Activated CD4-positive, CD25-positive, alpha-beta regulatory T cell treated with anti-CD3 and anti-CD28 coated beads, Interleukin-2, amount 50 U/mL, for 16 hours (primary cell): ENCODE measurements around the gene DHPS.

Experiments
- DNase-seq: peaks from one replicate; pipeline ENCODE4 v3.0.0-alpha.2; 2020; ENCODE audit warnings: low read depth, low spot score

DHPS gene

DNA sequence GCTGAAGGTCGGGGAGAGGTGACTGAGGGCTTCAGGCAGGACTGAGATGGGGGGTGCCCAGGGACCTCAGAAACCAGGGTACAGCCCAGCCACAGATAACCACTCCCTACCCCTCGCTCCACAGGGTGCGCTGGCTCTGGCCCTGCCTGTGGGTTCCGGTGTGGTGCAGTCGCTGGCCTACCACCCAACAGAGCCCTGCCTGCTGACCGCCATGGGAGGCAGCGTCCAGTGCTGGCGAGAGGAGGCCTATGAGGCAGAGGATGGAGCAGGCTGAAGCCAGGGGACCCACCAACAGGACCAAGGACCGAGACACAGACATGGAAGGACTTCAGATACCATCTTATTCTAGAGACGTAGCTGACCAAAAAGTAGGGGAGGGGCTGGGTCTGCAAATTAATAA lies 6.3 kb downstream of the DHPS start:
- DNase-seq, result no peak

GRCh38 chr19:12672744-12673143 lies 8.9 kb downstream of the DHPS start:
- no peak for DNase-seq

DNA sequence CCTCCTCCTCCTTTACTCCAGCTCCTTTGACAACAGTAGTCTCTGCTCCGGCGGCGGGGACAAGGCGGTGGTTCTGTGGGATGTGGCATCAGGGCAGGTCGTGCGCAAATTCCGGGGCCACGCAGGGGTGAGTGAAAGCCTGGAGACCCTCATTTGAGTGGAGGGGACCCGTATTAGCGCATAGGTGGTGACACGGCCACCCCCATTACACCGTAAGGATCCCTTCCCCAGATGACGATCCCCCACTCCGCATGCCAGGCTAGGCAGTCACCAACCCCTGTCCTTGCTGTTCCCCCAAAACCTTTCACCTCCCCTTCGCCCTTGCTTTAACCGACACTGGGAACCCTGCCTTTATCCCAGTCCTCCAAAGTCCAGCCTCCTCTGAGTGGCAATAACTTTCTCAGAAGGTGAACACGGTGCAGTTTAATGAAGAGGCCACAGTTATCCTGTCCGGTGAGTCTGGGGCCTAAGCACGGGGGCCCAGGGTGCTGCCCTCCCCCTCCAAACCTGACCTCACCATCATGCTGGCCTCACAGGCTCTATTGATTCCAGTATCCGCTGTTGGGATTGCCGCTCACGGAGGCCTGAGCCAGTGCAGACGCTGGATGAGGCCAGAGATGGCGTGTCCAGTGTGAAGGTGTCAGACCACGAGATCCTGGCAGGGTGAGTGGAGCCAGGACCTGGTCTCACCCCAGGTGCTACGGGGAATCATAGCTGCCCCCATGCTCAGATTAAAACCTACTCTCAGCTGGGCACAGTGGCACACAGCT lies 11.3 kb downstream of the DHPS start:
- no peak for DNase-seq

DNA sequence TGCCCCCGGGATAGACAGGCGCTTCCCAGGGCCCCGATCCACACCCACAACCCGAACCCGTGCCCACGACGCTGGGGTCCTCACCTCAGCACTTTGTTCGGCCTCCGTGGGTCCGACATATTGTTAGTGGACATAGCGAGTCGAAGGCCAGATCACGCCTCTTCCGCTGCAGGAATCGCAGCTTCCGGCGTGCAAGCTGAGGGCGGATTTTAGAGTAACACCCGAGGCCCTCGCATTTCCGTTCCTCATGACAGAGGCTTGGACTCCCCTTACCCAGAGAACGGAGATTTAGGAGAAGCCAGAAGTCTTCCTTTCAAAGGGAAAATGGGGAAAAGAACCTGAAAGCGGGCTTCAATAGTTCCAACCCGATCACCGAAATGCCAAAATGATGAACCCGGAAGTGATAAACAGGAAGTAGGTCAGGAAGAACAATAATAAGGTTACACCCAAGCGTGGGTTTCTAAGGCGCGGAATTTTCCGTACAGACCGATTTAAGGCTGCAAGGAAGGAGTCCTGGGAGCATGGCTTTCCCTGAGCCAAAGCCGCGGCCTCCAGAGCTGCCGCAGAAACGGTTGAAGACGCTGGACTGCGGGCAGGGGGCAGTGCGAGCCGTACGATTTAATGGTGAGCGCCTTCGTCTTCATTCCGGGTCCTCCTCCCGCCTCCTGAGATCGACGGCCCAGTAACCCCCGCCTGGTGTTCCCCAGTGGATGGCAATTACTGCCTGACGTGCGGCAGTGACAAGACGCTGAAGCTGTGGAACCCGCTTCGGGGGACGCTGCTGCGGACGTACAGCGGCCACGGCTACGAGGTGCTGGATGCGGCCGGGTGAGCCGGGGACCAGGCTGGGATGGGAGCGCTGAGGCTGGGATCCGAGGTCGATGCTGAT lies 12.2 kb downstream of the DHPS start:
- peak; percentile 60 for DNase-seq

DNA sequence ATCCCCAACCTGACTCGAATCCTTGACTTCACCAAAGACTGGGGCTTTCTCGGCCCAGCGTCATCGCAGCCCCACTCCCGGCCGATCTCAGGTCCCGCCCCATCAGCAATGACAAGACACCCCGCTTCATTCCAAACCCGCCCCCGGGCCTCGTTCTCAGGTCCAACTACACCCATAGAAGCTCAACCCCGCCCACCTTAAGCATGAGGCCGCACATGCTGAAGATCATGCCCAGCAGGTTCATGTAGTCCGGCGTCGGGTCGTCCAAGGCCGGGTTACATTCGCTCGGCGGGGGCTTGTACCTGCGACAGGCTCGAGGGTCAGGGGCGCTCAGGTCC lies 12.8 kb downstream of the DHPS start:
- peak; percentile 34 for DNase-seq

DNA sequence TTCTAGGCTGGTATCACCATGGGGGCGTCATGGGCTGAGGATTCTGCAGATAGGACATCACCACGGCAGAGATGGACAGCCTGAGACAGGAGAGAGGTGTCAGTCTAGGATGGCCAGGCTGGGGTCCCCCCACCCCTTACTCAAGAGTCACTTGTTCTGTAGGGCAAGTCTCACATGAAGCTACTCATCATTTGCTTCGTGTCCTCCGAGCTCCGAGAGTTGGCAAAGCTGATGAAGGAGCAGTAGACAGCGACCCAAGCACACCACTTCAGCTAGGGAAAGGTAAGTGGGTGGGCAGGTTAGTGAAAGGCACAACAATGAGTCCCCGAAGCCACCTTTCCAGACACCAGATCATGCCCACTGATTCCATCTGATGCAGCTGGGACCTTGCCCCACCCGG lies 13.3 kb downstream of the DHPS start:
- DNase-seq, result no peak

GRCh38 chr19:12667731-12668302 lies 13.9 kb downstream of the DHPS start:
- DNase-seq, result no peak

DNA sequence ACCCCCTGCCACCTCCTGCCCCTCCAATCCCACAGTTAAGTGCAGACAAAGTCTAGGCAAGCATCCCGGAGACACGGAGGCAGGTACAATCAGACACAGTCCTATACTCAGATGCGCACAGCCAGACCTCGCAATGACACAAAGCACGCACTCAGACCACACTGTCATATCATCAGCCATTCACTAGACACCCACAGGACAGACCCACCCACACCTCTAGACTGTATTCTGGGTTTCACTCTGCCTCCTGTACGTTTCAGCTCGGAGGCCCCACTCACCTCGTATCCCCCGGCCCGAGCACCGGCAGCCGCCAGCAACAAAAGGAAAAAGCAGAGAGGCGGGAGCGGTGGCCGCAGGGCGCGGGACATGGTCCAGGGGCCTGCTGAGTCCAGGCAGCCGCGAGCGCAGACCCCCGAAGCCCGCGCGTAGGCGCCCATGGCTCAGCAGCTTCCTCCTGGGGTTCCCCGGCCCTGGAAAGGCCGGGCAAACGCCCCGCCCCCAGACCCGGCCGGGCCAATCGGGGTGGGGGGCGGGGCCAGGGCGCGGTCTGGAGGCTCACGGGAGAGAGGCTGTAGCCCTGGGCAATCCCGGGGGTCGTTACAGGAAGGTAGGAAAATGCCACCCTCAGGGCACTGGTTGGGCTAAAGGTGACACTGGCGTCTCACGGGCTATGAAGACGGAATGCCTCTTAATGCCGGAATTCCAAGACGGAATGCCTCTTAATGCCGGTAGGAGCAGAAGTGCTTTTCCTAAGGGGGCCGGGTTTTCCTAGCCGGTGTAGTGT lies 15.2 kb downstream of the DHPS start, which contains the start of the genes MAN2B1 and WDR83:
Gene MAN2B1 (minus strand): TSS at position 478 of the 784 bp plus-strand sequence. CDS start 41 bp downstream, at position 437.
Gene WDR83 (plus strand): TSS at position 543 of the 784 bp plus-strand sequence. CDS start 2,984 bp downstream, outside the sequence.
- peak; percentile 63 for DNase-seq

- no peak for DNase-seq
Observed at GRCh38 chr19:12665671-12666264, 15.9 kb downstream of the DHPS start.

GRCh38 chr19:12665281-12665573 lies 16.5 kb downstream of the DHPS start:
- no peak for DNase-seq

DNA sequence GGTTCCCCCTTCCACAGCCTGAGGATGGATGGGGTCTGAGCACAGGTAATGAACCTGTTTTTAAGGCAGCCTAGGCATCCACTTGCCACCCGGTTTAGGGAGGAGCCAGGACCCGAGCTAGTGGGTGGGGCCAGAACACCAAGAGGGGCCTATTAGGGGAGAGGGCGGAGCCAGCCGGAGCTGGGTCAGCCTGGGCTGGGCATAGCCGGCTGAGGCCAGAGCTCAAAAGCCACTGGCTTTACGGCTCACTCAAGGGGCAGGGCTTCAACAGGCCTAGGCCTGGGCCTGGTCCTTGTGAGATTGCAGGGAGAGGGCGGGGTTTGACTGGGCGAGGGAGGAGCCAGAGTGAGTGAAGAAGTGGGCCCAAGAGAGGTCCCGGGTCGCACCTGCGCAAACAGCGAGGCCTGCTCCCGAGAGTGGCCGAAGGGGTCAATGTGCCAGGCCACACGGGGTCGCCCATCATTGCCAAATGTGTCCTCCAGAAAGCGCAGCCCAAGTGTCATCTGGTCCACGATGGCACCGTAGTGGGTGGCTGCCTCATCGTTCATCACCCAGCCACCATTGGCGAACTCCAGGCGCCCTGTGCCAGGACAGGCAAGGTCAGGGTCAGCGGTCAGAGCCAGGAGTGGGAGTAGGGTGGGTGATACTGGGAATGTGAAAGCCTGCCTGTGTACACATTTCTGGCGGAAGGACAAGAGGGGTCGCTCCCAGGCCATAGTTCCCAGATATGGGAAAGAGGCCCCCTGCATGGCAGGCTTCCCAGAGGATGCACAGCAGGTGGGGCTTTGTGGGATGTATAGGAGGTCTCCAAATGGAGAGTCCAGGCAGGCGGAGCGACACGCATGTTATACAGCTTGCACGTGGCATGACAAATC lies 17.0 kb downstream of the DHPS start:
- DNase-seq, result no peak

DNA sequence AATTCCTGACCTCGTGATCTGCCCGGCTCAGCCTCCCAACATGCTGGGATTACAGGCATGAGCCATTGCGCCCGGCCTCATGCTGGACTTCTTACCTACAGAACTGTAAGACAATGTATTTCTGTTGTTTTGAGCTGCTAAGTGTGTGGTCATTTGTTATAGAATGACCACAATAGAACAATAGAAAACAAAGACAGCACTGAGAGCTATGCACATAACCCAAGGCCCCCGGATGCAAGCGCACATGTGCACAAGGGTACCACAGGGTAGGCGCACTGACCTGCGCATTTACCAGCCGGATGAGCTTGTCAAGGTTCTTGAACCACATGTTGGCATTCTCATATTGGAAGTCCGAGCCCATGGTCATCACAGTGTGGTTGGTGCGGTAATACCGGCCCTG lies 20.7 kb downstream of the DHPS start:
- no peak for DNase-seq

GRCh38 chr19:12657966-12658365 lies 23.7 kb downstream of the DHPS start:
- no peak for DNase-seq

GRCh38 chr19:12656899-12657571 lies 24.6 kb downstream of the DHPS start:
- no peak for DNase-seq

DNA sequence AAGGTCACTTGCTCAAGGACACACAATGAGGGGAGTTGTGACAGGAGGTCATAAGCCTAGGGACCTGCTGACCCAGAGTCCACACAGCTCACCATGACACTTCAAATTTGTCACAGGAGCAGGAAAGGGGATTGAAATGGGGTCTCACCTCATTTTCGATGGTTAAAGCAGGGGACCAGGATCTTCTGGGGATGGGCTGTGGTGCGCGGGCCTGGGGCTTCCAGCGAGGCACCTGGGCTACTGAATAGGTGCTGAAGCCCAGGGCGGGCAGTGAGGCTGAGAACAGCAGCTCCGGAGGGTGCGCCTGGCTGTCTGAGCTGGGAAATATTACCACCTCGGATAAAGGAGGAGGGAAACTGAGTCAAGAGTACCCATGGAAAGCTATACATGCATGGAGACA lies 26.1 kb downstream of the DHPS start:
- no peak for DNase-seq

- DNase-seq, result no peak
Observed at GRCh38 chr19:12652219-12652618, 29.5 kb downstream of the DHPS start.

- DNase-seq, result no peak
Observed at GRCh38 chr19:12649941-12650340, 31.7 kb downstream of the DHPS start.

DNA sequence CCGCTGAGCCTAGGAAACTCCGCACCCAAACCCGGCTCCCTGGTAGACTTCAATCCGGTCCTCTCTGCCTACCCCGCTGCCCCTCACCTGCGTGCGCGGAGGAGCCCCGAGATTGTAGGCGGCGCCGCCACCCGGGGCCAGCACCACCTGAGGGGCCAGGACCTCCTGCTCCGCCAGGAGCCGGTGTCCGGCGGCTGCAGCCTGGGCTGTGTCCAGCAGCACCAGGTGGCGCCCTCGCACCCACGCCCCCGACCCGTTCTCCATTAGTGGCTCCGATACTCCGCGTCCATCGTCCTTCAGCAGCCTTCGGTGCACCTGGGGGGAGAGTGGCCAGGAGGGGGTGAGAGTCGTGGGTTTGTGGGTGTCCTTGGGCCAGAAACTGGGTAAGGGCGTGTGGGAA lies 33.6 kb downstream of the DHPS start:
- no peak for DNase-seq

GRCh38 chr19:12647490-12648071 lies 34.1 kb downstream of the DHPS start:
- no peak for DNase-seq
